HepG2 (cell line): ENCODE measurements around the gene UBR3. TPM values are rescaled to one million over a fixed set of nuclear protein-coding genes. Genes with fewer than 3 reads are reported as not detected.
A peak's percentile ranks its signal among the peaks of the same experiment; 100 is the strongest.

ENCODE experiments used
- EP300 ChIP-seq, 3 experiments: sonication (generic) in 1 of 3; formaldehyde crosslinking in 1 of 3; IDR thresholded peaks; 2 replicates each; pipeline versions ENCODE4 v1.5.1 to v1.6.1; 2011 to 2020; ENCODE audit warnings: low read depth in 2 of 3, low read length in 2 of 3, borderline replicate concordance in 1 of 3, improper control_type of control experiment in 1 of 3, mild to moderate bottlenecking in 1 of 3, missing genetic modification reagents in 1 of 3, moderate library complexity in 1 of 3
- GABPA ChIP-seq, 2 experiments: IDR thresholded peaks; 2 replicates each; pipeline ENCODE4 v1.6.1; 2011 to 2016; ENCODE audit warnings: low read depth in 2 of 2, low read length in 1 of 2, missing biosample characterization in 1 of 2, missing genetic modification characterization in 1 of 2
- JUN ChIP-seq: sonication (generic); formaldehyde crosslinking; IDR thresholded peaks from 2 replicates; pipeline ENCODE4 v1.4.0; 2020; ENCODE audit warnings: mild to moderate bottlenecking, missing genetic modification reagents
- KDM6A ChIP-seq: IDR thresholded peaks from 2 replicates; pipeline ENCODE4 v1.6.1; 2016; ENCODE audit warnings: low read depth
- KLF12 ChIP-seq: sonication (generic); formaldehyde crosslinking; IDR thresholded peaks from 2 replicates; pipeline ENCODE4 v1.4.0; 2020; ENCODE audit warnings: missing genetic modification reagents, borderline replicate concordance
- RAD51 ChIP-seq: fragments of 450-650 bp; IDR thresholded peaks from 2 replicates; pipeline ENCODE4 v1.6.1; 2016; ENCODE audit warnings: borderline replicate concordance
- SOX13 ChIP-seq, 3 experiments: fragments of 450-650 bp in 1 of 3; sonication (generic) in 1 of 3; formaldehyde crosslinking in 1 of 3; IDR thresholded peaks in 2 of 3; conservative IDR thresholded peaks in 1 of 3; 2 replicates each; pipeline versions ENCODE4 v1.5.0 to v1.6.1; 2016 to 2020; ENCODE audit warnings: antibody characterized with exemption in 1 of 3, mild to moderate bottlenecking in 1 of 3, missing compliant biosample characterization in 1 of 3, missing genetic modification reagents in 1 of 3, moderate library complexity in 1 of 3
- TBX2 ChIP-seq: sonication (generic); formaldehyde crosslinking; IDR thresholded peaks from 2 replicates; pipeline ENCODE4 v1.5.0; 2020; ENCODE audit warnings: missing genetic modification reagents, mild to moderate bottlenecking, borderline replicate concordance
- TEAD3 ChIP-seq: optimal IDR thresholded peaks from 2 replicates; pipeline ENCODE3; 2016; ENCODE audit warnings: borderline replicate concordance
- WIZ ChIP-seq: sonication (generic); formaldehyde crosslinking; IDR thresholded peaks from 2 replicates; pipeline ENCODE4 v1.5.1; 2020; ENCODE audit warnings: mild to moderate bottlenecking, missing genetic modification reagents
- ZBTB21 ChIP-seq: sonication (generic); formaldehyde crosslinking; IDR thresholded peaks from 2 replicates; pipeline ENCODE4 v1.4.0; 2020; ENCODE audit warnings: missing genetic modification reagents
- ZKSCAN5 ChIP-seq: sonication (generic); formaldehyde crosslinking; IDR thresholded peaks from 2 replicates; pipeline ENCODE4 v1.5.1; 2020; ENCODE audit warnings: mild to moderate bottlenecking, missing genetic modification reagents
- ZNF12 ChIP-seq: sonication (generic); formaldehyde crosslinking; IDR thresholded peaks from 2 replicates; pipeline ENCODE4 v1.5.0; 2020; ENCODE audit warnings: missing genetic modification reagents
- ZNF572 ChIP-seq: sonication (generic); formaldehyde crosslinking; IDR thresholded peaks from 2 replicates; pipeline ENCODE4 v1.5.1; 2020; ENCODE audit warnings: mild to moderate bottlenecking, missing genetic modification reagents
- polyA plus RNA-seq, 8 experiments: library from polyadenylated mRNA; depleted of rRNA in 3 of 8; stranded (reverse) in 7 of 8; unstranded in 1 of 8; fragments of >200 nt; fragmentation: Illumina TruSeq in 4 of 8; extraction: Trizol in 4 of 8; gene quantifications; 2 replicates each; pipeline versions ENCODE4 v1.2.1 to v1.2.3, GENCODE V29; 2011 to 2016; ENCODE audit warnings: low read depth in 4 of 8, missing spikeins in 1 of 8, mixed read lengths in 1 of 8; ENCODE audit not compliant: insufficient read depth in 1 of 8
- total RNA-seq, 5 experiments: library from RNA; depleted of rRNA; stranded (reverse); fragments of >200 nt; fragmentation: Illumina TruSeq; extraction: Trizol; gene quantifications; 2 replicates each; pipeline ENCODE4 v1.2.3, GENCODE V29; 2016; ENCODE audit warnings: low read depth in 1 of 5
- TF ChIP-seq, protein P1 (sequence below): sonication (generic); formaldehyde crosslinking; IDR thresholded peaks from 2 replicates; pipeline ENCODE4 v1.5.0; 2020; ENCODE audit warnings: mild to moderate bottlenecking, missing genetic modification reagents
- TF ChIP-seq, protein P2 (sequence below): IDR thresholded peaks from 2 replicates; pipeline ENCODE4 v1.6.1; 2016
- TF ChIP-seq, protein P3 (sequence below): sonication (generic); formaldehyde crosslinking; conservative IDR thresholded peaks from 2 replicates; pipeline ENCODE4 v1.5.0; 2020; ENCODE audit warnings: missing genetic modification reagents
- TF ChIP-seq, protein P4 (sequence below): sonication (generic); formaldehyde crosslinking; IDR thresholded peaks from 2 replicates; pipeline ENCODE4 v1.9.0; 2021; ENCODE audit warnings: missing genetic modification reagents, borderline replicate concordance

The UBR3 gene
- total and polyA plus RNA-seq, 2 of the 13 experiments (the other 11 are each of a cell fraction or from before 2014, with no cell fraction given): 15.1 to 28.0 TPM

DNA sequence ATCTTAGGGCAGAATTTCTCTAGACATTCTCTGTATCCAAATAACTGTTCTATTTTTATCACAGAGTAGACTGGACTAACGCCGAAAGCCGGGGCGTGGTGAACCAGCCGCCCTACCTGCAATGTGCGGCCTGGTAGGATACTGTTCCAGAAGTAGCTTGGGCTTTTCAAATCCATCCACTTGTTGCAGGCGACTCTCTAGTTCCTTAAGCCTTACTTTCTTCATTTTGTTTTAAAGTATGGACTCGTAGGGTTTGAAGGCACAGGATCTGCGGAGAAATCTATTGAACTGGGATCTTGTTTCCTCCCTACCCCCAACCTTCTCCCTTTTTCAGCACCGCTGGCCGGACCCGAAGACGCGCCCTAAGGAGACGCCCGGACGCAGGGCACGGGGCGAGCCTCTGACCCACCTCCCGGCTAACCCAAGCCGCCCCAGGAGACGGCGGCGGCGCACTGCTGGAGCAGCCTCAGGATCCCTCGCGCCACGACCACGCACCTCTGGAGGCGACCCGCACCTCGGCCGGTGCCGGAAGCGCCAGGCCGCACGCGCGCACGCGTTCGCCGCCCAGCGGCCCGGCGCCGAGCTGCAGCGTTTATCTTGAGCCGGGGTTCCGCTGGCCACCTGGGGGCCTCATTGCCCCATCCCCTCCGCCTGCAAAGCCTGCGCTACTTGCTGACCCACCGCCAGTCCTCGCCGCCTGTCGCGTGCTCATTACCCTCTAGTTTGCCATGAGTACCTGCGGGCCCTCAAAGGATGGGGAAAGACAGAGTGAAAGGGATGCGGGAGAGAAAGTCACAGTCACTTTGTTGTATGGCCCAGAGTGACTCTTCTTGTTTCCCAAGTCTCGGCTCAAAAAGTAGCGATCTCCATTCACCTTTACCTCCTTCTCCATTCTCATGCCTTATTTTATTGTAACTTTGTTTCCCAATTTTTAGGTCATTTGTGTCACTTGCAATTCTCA lies 2.6 kb upstream of the UBR3 start, which contains the start of gene METTL5 (continued):
- TF ChIP-seq GABPA (IDR thresholded peaks at IDR 0.05; ENCODE audit: low read depth, low read length): peak; percentile 67
- peak; percentile 65 for TF ChIP-seq GABPA (CRISPR knock-in tag; IDR thresholded peaks at IDR 0.05; ENCODE audit: low read depth)
- TF ChIP-seq JUN: peak; percentile 72; the same call in 1 of the 2 replicates
- TF ChIP-seq, protein P1, sequence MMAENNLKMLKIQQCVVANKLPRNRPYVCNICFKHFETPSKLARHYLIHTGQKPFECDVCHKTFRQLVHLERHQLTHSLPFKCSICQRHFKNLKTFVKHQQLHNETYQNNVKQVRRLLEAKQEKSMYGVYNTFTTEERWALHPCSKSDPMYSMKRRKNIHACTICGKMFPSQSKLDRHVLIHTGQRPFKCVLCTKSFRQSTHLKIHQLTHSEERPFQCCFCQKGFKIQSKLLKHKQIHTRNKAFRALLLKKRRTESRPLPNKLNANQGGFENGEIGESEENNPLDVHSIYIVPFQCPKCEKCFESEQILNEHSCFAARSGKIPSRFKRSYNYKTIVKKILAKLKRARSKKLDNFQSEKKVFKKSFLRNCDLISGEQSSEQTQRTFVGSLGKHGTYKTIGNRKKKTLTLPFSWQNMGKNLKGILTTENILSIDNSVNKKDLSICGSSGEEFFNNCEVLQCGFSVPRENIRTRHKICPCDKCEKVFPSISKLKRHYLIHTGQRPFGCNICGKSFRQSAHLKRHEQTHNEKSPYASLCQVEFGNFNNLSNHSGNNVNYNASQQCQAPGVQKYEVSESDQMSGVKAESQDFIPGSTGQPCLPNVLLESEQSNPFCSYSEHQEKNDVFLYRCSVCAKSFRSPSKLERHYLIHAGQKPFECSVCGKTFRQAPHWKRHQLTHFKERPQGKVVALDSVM: peak; percentile 91
- TF ChIP-seq, protein P2, sequence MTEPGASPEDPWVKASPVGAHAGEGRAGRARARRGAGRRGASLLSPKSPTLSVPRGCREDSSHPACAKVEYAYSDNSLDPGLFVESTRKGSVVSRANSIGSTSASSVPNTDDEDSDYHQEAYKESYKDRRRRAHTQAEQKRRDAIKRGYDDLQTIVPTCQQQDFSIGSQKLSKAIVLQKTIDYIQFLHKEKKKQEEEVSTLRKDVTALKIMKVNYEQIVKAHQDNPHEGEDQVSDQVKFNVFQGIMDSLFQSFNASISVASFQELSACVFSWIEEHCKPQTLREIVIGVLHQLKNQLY (CRISPR knock-in tag): peak; percentile 54
- peak; percentile 73; the same call in 1 of the 2 replicates for TF ChIP-seq ZNF572 (CRISPR knock-in tag)
- TF ChIP-seq, protein P3, sequence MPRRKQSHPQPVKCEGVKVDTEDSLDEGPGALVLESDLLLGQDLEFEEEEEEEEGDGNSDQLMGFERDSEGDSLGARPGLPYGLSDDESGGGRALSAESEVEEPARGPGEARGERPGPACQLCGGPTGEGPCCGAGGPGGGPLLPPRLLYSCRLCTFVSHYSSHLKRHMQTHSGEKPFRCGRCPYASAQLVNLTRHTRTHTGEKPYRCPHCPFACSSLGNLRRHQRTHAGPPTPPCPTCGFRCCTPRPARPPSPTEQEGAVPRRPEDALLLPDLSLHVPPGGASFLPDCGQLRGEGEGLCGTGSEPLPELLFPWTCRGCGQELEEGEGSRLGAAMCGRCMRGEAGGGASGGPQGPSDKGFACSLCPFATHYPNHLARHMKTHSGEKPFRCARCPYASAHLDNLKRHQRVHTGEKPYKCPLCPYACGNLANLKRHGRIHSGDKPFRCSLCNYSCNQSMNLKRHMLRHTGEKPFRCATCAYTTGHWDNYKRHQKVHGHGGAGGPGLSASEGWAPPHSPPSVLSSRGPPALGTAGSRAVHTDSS: no peak; the same call in 1 of the 2 replicates
- TF ChIP-seq ZBTB21: no peak
- no peak for TF ChIP-seq ZKSCAN5 (CRISPR knock-in tag)
- peak; percentile 81; the same call in 1 of the 2 replicates for TF ChIP-seq WIZ (CRISPR knock-in tag)
- no peak for TF ChIP-seq KDM6A (CRISPR knock-in tag)
- TF ChIP-seq TBX2 (CRISPR knock-in tag): peak; percentile 89
- TF ChIP-seq KLF12 (CRISPR knock-in tag): no peak
- no peak for TF ChIP-seq SOX13 (IDR thresholded peaks at IDR 0.05)
- TF ChIP-seq SOX13 (CRISPR knock-in tag; conservative IDR thresholded peaks at IDR 0.05 in 1 of 2, IDR thresholded peaks at IDR 0.05 in 1 of 2): no peak
- TF ChIP-seq, protein P4, sequence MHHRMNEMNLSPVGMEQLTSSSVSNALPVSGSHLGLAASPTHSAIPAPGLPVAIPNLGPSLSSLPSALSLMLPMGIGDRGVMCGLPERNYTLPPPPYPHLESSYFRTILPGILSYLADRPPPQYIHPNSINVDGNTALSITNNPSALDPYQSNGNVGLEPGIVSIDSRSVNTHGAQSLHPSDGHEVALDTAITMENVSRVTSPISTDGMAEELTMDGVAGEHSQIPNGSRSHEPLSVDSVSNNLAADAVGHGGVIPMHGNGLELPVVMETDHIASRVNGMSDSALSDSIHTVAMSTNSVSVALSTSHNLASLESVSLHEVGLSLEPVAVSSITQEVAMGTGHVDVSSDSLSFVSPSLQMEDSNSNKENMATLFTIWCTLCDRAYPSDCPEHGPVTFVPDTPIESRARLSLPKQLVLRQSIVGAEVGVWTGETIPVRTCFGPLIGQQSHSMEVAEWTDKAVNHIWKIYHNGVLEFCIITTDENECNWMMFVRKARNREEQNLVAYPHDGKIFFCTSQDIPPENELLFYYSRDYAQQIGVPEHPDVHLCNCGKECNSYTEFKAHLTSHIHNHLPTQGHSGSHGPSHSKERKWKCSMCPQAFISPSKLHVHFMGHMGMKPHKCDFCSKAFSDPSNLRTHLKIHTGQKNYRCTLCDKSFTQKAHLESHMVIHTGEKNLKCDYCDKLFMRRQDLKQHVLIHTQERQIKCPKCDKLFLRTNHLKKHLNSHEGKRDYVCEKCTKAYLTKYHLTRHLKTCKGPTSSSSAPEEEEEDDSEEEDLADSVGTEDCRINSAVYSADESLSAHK (CRISPR knock-in tag): 0 out of 2 replicates have a peak, but pooled peaks have one; percentile 36
- TF ChIP-seq ZNF12 (CRISPR knock-in tag): 0 out of 2 replicates have a peak, but pooled peaks have one; percentile 79
- TF ChIP-seq TEAD3 (CRISPR knock-in tag): peak; percentile 59
- TF ChIP-seq EP300 (IDR thresholded peaks at IDR 0.05; ENCODE audit: low read depth in 2 of 2, low read length in 2 of 2): no peak
- TF ChIP-seq EP300 (CRISPR knock-in tag; IDR thresholded peaks at IDR 0.05; ENCODE audit: borderline replicate concordance): no peak
- TF ChIP-seq RAD51: no peak
